CD1c-positive myeloid dendritic cell (primary cell): ENCODE results near the gene FOXP4.

Source experiments
- DNase-seq: peaks from one replicate; pipeline ENCODE4 v3.0.0-alpha.2; 2016; ENCODE audit errors: extremely low spot score

FOXP4 gene

GRCh38 chr6:41547799-41548097 is 1.6 kb downstream of the FOXP4 start:
- no peak for DNase-seq

- peak; percentile 81 for DNase-seq
Measured at GRCh38 chr6:41548098-41548840, 2.1 kb downstream of the FOXP4 start.

- DNase-seq: no peak
Measured at GRCh38 chr6:41548841-41549642, 2.9 kb downstream of the FOXP4 start.

- DNase-seq: no peak
Measured at GRCh38 chr6:41549673-41550072, 3.5 kb downstream of the FOXP4 start.

- DNase-seq: no peak
Measured at GRCh38 chr6:41551086-41551700, 5.0 kb downstream of the FOXP4 start.

- DNase-seq: no peak
Measured at GRCh38 chr6:41551857-41552256, 5.7 kb downstream of the FOXP4 start.

GRCh38 chr6:41552723-41553122 is 6.5 kb downstream of the FOXP4 start:
- no peak for DNase-seq

- DNase-seq: no peak
Measured at GRCh38 chr6:41553405-41553999, 7.3 kb downstream of the FOXP4 start.

GRCh38 chr6:41555326-41556300 is 9.4 kb downstream of the FOXP4 start:
- no peak for DNase-seq

- no peak for DNase-seq
Measured at GRCh38 chr6:41557335-41557734, 11.2 kb downstream of the FOXP4 start.

GRCh38 chr6:41558033-41558807 is 12.0 kb downstream of the FOXP4 start:
- DNase-seq: no peak

- no peak for DNase-seq
Measured at GRCh38 chr6:41559655-41560427, 13.7 kb downstream of the FOXP4 start.

- peak; percentile 74 for DNase-seq
Measured at GRCh38 chr6:41560431-41561192, 14.4 kb downstream of the FOXP4 start.

GRCh38 chr6:41561416-41561815 is 15.2 kb downstream of the FOXP4 start:
- no peak for DNase-seq

GRCh38 chr6:41561931-41562911 is 16.0 kb downstream of the FOXP4 start:
- no peak for DNase-seq

- DNase-seq: no peak
Measured at GRCh38 chr6:41563060-41563776, 17.0 kb downstream of the FOXP4 start.
